Gastroesophageal sphincter (tissue), 4 donors: ENCODE results near the gene CTTNBP2. TPM values are rescaled to one million over a fixed set of nuclear protein-coding genes. Genes with fewer than 3 reads are reported as not detected.

ENCODE experiments used
- ATAC-seq: fragments of 150-250 bp; one replicate; pipeline ENCODE4 v1.9.1; 2016; ENCODE audit warnings: mild to moderate bottlenecking, moderate library complexity
- H3K27ac ChIP-seq, 4 donors: fragments of 200-600 bp; sonication (generic) in 3 of 4; 1 replicate in 3 of 4; 2 replicates in 1 of 4; pipeline ENCODE4 v1.5.1; 2016 to 2019
- H3K27me3 ChIP-seq: fragments of 200-600 bp; sonication (generic); one replicate; pipeline ENCODE4 v1.5.1; 2019
- H3K36me3 ChIP-seq, 2 donors: fragments of 200-600 bp; sonication (generic); one replicate each; pipeline ENCODE4 v1.5.1; 2019; ENCODE audit warnings: control low read depth in 1 of 2
- H3K4me1 ChIP-seq, 3 donors: fragments of 200-600 bp; sonication (generic); 1 replicate in 2 of 3; 2 replicates in 1 of 3; pipeline ENCODE4 v1.5.1; 2016 to 2019; ENCODE audit warnings: control low read depth in 2 of 3
- H3K4me3 ChIP-seq, 2 donors: fragments of 200-600 bp; sonication (generic); one replicate each; pipeline ENCODE4 v1.5.1; 2019; ENCODE audit warnings: mild to moderate bottlenecking in 1 of 2, moderate library complexity in 1 of 2
- H3K9me3 ChIP-seq, 3 donors: fragments of 200-600 bp; sonication (generic); one replicate each; pipeline ENCODE4 v1.5.1; 2017 to 2019; ENCODE audit warnings: control low read depth in 2 of 3
- CTCF ChIP-seq, 4 experiments: fragments of 200-600 bp in 2 of 4; fragments of 450-650 bp in 2 of 4; sonication (generic) in 1 of 4; IDR thresholded peaks; one replicate each; pipeline ENCODE4 v1.5.1; 2017 to 2019; ENCODE audit warnings: antibody characterized with exemption in 4 of 4, mild to moderate bottlenecking in 2 of 4, moderate library complexity in 2 of 4
- EP300 ChIP-seq: sonication (generic); formaldehyde crosslinking; IDR thresholded peaks from one replicate; pipeline ENCODE4 v1.6.1; 2017; ENCODE audit warnings: antibody characterized with exemption, mild to moderate bottlenecking
- POLR2A ChIP-seq, 2 donors: fragments of 450-650 bp; IDR thresholded peaks; one replicate each; pipeline ENCODE4 v1.6.1; 2017; ENCODE audit warnings: antibody characterized with exemption in 2 of 2, mild to moderate bottlenecking in 2 of 2, moderate library complexity in 1 of 2
- POLR2AphosphoS5 ChIP-seq: sonication (generic); formaldehyde crosslinking; IDR thresholded peaks from one replicate; pipeline ENCODE4 v1.6.1; 2017; ENCODE audit warnings: antibody characterized with exemption
- WGBS, 2 donors: methylation state at CpG; one replicate each; pipeline ENCODE4 v1.1.5; 2018; ENCODE audit warnings: low coverage in 1 of 2; 5-methylcytosine and 5-hydroxymethylcytosine counted together
- total RNA-seq, 4 donors: library from RNA; depleted of rRNA; stranded (reverse); fragments of >200 nt; gene quantifications; one replicate each; pipeline ENCODE4 v1.1.0, GENCODE V29; 2016

Gene CTTNBP2
- total RNA-seq, 4 donors from 2014 or later: 6.1 to 17.4 (median 13.8) TPM

- H3K27me3 ChIP-seq: no peaks in the 10 kb centered on the region
- peaks cover 0 to 25% of the 10 kb centered on the region in 2 donors for H3K36me3 ChIP-seq
- no peaks in the 10 kb centered on the region for H3K9me3 ChIP-seq
- H3K27ac ChIP-seq: no peak overlapping the region
- 28 to 57% methylated on average over 1 to 2 of the region's 2 CpGs for WGBS, 2 donors
- no peak for ATAC-seq
- no peak overlapping the region for H3K4me3 ChIP-seq
- TF ChIP-seq POLR2AphosphoS5: no peak
- no peak for TF ChIP-seq CTCF (IDR thresholded peaks at IDR 0.05)
- TF ChIP-seq POLR2A (IDR thresholded peaks at IDR 0.05): no peak
- TF ChIP-seq EP300: no peak
- peaks cover 0 to 28% (median 7%) of the 10 kb centered on the region in 3 donors for H3K4me1 ChIP-seq
Measured at GRCh38 chr7:117863618-117864017, 9.6 kb downstream of the CTTNBP2 start.

- no peaks in the 10 kb centered on the region for H3K27me3 ChIP-seq
- H3K4me3 ChIP-seq: no peak overlapping the region
- no peak for ATAC-seq
- H3K9me3 ChIP-seq: no peaks in the 10 kb centered on the region
- peaks cover 0 to 18% (median 7%) of the 10 kb centered on the region in 3 donors for H3K4me1 ChIP-seq
- peaks cover 0 to 34% of the 10 kb centered on the region in 2 donors for H3K36me3 ChIP-seq
- no peak overlapping the region for H3K27ac ChIP-seq
- WGBS, 2 donors: 63 to 78% methylated on average over 3 of the region's 3 CpGs
- TF ChIP-seq POLR2A (IDR thresholded peaks at IDR 0.05) (no peak), CTCF (IDR thresholded peaks at IDR 0.05) (no peak), POLR2AphosphoS5 (no peak), EP300 (no peak)
Measured at GRCh38 chr7:117862378-117862777, 10.9 kb downstream of the CTTNBP2 start.

GRCh38 chr7:117859246-117859812, 13.9 kb downstream of the CTTNBP2 start:
- Histone ChIP-seq H3K9me3 (no peaks in the 10 kb centered on the region), H3K4me1 (peaks cover 0 to 12% (median 7%) of the 10 kb centered on the region in 3 donors), H3K27ac (no peak overlapping the region), H3K36me3 (peaks cover 0 to 42% of the 10 kb centered on the region in 2 donors), H3K27me3 (no peaks in the 10 kb centered on the region), H3K4me3 (no peak overlapping the region)
- 72 to 77% methylated on average over 4 of the region's 4 CpGs for WGBS, 2 donors
- no peak for ATAC-seq
- TF ChIP-seq POLR2A (IDR thresholded peaks at IDR 0.05) (no peak), EP300 (no peak)

GRCh38 chr7:117858712-117859111, 14.5 kb downstream of the CTTNBP2 start:
- Histone ChIP-seq H3K27ac (no peak overlapping the region), H3K4me1 (peaks cover 0 to 6% (median 4%) of the 10 kb centered on the region in 3 donors), H3K27me3 (no peaks in the 10 kb centered on the region), H3K4me3 (no peak overlapping the region), H3K9me3 (no peaks in the 10 kb centered on the region), H3K36me3 (peaks cover 0 to 42% of the 10 kb centered on the region in 2 donors)
- 77 to 89% methylated on average over 3 of the region's 3 CpGs for WGBS, 2 donors
- no peak for ATAC-seq
- TF ChIP-seq POLR2AphosphoS5: no peak
- TF ChIP-seq EP300: no peak
- no peak for TF ChIP-seq CTCF (IDR thresholded peaks at IDR 0.05)
- TF ChIP-seq POLR2A (IDR thresholded peaks at IDR 0.05): no peak

GRCh38 chr7:117857718-117858117, 15.5 kb downstream of the CTTNBP2 start:
- WGBS, 2 donors: 88 to 96% methylated on average over 2 to 6 of the region's 6 CpGs
- Histone ChIP-seq H3K27ac (no peak overlapping the region), H3K4me1 (no peaks in the 10 kb centered on the region), H3K4me3 (no peak overlapping the region), H3K27me3 (no peaks in the 10 kb centered on the region), H3K9me3 (no peaks in the 10 kb centered on the region), H3K36me3 (peaks cover 0 to 42% of the 10 kb centered on the region in 2 donors)
- no peak for ATAC-seq
- TF ChIP-seq EP300: no peak
- no peak for TF ChIP-seq CTCF (IDR thresholded peaks at IDR 0.05)
- no peak for TF ChIP-seq POLR2AphosphoS5
- no peak for TF ChIP-seq POLR2A (IDR thresholded peaks at IDR 0.05)
